ENCODE measurements around the gene GPC6. TPM values are rescaled to one million over a fixed set of nuclear protein-coding genes. Genes with fewer than 3 reads are reported as not detected.

The GPC6 gene
- total RNA-seq, 1 donor from 2014 or later, result 50.3 TPM

DNA sequence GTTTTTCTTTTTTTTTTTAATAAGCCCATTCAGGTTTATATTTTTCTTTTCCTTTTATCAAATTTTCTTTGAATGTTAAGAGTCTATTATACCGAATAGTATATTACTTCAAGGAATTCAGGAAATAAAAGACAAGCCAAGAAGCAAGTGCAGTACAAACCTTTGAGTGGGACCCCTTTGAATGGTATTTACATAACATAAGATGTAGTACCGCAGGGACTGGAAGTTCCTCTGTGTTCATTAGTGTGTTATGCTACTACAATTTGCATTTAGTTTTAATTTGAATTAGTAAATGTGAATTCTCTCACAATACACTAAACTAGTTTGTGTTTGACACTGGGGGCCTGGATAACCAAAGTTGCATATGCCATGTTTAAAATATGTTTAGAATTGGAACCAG is 913.4 kb downstream of the GPC6 start:
- TF ChIP-seq, protein P1, sequence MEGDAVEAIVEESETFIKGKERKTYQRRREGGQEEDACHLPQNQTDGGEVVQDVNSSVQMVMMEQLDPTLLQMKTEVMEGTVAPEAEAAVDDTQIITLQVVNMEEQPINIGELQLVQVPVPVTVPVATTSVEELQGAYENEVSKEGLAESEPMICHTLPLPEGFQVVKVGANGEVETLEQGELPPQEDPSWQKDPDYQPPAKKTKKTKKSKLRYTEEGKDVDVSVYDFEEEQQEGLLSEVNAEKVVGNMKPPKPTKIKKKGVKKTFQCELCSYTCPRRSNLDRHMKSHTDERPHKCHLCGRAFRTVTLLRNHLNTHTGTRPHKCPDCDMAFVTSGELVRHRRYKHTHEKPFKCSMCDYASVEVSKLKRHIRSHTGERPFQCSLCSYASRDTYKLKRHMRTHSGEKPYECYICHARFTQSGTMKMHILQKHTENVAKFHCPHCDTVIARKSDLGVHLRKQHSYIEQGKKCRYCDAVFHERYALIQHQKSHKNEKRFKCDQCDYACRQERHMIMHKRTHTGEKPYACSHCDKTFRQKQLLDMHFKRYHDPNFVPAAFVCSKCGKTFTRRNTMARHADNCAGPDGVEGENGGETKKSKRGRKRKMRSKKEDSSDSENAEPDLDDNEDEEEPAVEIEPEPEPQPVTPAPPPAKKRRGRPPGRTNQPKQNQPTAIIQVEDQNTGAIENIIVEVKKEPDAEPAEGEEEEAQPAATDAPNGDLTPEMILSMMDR (IDR thresholded peaks at IDR 0.05; ENCODE audit: unreplicated experiment), result no peak
- no peak for DNase-seq (ENCODE audit: low spot score, unreplicated experiment)
- H3K27me3 Mint-ChIP-seq, result no peaks in the 10 kb centered on the region
- H3K4me3 Mint-ChIP-seq (ENCODE audit: low read depth), result no peak overlapping the region
- H3K36me3 Mint-ChIP-seq (ENCODE audit: insufficient read depth), result no peaks in the 10 kb centered on the region
- H3K9me3 Mint-ChIP-seq (ENCODE audit: low read depth), result no peaks in the 10 kb centered on the region
- H3K4me1 Mint-ChIP-seq (ENCODE audit: low read depth), result peaks cover 7% of the 10 kb centered on the region
- no peak overlapping the region for H3K27ac Mint-ChIP-seq

DNA sequence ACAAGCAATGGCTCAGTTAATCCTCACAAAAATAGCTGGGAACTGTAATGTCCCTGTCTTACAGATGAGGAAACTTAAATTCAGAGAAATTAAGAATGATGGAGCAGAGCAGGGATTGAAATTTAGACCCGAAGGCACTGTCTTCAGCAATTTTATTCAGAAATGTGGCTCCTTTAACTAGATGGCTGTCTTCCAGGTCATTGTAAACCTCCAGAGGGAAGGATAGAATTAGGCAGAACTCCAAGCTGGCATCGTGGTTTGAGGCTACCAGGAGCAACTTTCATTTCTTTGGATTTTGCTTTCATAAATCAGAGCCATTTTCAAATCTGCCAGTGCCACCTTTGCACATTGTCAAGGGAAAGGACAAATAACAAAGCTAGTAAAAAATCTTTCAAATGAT is 913.9 kb downstream of the GPC6 start:
- H3K9me3 Mint-ChIP-seq (ENCODE audit: low read depth), result no peaks in the 10 kb centered on the region
- no peak overlapping the region for H3K27ac Mint-ChIP-seq
- peaks cover 6% of the 10 kb centered on the region for H3K4me1 Mint-ChIP-seq (ENCODE audit: low read depth)
- no peak for DNase-seq (ENCODE audit: low spot score, unreplicated experiment)
- H3K4me3 Mint-ChIP-seq (ENCODE audit: low read depth), result no peak overlapping the region
- H3K36me3 Mint-ChIP-seq (ENCODE audit: insufficient read depth), result no peaks in the 10 kb centered on the region
- no peaks in the 10 kb centered on the region for H3K27me3 Mint-ChIP-seq
- TF ChIP-seq, protein P1 (IDR thresholded peaks at IDR 0.05; ENCODE audit: unreplicated experiment), result no peak

DNA sequence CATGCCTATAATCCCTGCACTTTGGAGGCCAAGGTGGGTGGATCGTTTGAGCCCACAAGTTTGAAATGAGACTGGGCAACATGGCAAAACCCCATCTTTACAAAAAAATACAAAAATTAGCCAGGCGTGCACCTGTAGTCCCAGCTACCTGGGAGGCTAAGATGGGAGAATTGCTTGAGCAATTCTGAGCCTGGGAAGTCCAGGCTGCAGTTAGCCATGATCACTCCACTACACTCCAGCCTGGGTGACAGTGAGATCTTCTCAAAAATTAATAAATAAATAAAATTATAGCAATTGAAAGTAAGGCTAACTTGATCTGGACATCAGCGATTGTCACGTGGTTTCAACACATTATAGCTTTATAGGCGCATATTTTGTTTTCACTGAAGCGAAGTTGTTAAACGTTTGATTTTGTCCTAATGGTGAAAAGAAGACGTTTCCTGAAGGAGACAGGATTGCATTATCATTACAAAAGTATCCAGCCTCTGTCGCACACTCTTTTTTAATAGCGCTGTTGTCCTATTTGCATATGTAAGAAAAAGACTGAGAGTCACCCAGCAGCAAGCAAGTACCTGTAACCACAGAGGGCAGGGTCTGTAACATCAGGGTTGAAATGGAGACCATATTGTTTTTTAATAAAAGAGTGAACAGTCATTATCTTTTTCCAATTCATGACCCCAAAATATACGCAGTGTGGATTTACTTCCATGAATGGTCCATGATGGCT is 917.2 kb downstream of the GPC6 start:
- no peak overlapping the region for H3K4me3 Mint-ChIP-seq (ENCODE audit: low read depth)
- DNase-seq (ENCODE audit: low spot score, unreplicated experiment), result no peak
- H3K27ac Mint-ChIP-seq, result no peak overlapping the region

DNA sequence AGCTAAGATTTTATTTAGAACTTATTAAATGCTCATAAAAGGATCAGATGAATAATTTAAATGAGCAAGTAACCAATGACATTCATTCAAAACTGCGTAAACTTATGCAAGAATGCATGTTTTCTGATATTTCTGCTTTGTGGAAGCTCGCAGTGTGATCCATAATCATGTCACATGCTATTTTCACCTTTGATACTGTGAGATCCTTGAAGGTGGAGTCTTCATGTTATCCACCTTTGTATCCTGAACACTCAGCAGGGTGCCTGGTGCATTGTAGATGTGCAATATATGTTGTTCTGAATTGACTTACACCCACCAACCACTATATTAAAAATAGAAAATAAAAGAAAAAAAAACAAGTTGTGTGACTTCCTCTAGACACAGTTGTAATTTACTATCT is 919.4 kb downstream of the GPC6 start:
- Mint-ChIP-seq H3K9me3 (ENCODE audit: low read depth) (no peaks in the 10 kb centered on the region), H3K36me3 (ENCODE audit: insufficient read depth) (peaks cover 1% of the 10 kb centered on the region), H3K4me3 (ENCODE audit: low read depth) (no peak overlapping the region), H3K27me3 (no peaks in the 10 kb centered on the region), H3K27ac (no peak overlapping the region), H3K4me1 (ENCODE audit: low read depth) (peaks cover 8% of the 10 kb centered on the region)
- TF ChIP-seq, protein P1 (IDR thresholded peaks at IDR 0.05; ENCODE audit: unreplicated experiment), result no peak
- DNase-seq (ENCODE audit: low spot score, unreplicated experiment), result no peak

More for the DNA sequence above, 917.2 kb downstream of the GPC6 start:
- H3K36me3 Mint-ChIP-seq (ENCODE audit: insufficient read depth), result no peaks in the 10 kb centered on the region
- no peaks in the 10 kb centered on the region for H3K9me3 Mint-ChIP-seq (ENCODE audit: low read depth)
- peaks cover 13% of the 10 kb centered on the region for H3K4me1 Mint-ChIP-seq (ENCODE audit: low read depth)
- H3K27me3 Mint-ChIP-seq, result no peaks in the 10 kb centered on the region
- TF ChIP-seq, protein P1 (IDR thresholded peaks at IDR 0.05; ENCODE audit: unreplicated experiment), result no peak

DNA sequence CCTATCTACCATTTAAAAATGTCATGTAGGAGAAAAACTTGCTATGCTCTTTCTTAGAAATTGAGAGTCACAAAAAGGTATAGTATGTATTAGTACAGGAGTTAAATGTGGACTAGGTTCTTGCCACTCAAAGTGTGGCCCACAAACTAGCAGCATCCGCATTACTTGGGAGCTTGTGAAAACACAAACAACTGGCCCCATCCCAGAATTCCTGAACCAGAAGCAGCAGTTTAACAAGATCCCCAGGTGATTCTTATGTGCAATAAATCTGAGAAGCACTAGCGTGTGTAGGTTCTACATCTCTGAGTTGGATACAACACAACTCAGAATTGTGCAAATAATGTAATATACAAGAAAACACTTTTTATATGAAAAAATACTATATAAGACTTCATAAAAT is 927.0 kb downstream of the GPC6 start:
- peaks cover 1% of the 10 kb centered on the region for H3K36me3 Mint-ChIP-seq (ENCODE audit: insufficient read depth)
- TF ChIP-seq, protein P1 (IDR thresholded peaks at IDR 0.05; ENCODE audit: unreplicated experiment), result no peak
- no peak for DNase-seq (ENCODE audit: low spot score, unreplicated experiment)
- H3K27me3 Mint-ChIP-seq, result no peaks in the 10 kb centered on the region
- no peak overlapping the region for H3K4me3 Mint-ChIP-seq (ENCODE audit: low read depth)
- no peaks in the 10 kb centered on the region for H3K4me1 Mint-ChIP-seq (ENCODE audit: low read depth)
- H3K9me3 Mint-ChIP-seq (ENCODE audit: low read depth), result no peaks in the 10 kb centered on the region
- H3K27ac Mint-ChIP-seq, result no peak overlapping the region

Data from progenitor cell of endocrine pancreas (in vitro differentiated cells).